ENCODE results near the gene PKN2. TPM values are rescaled to one million over a fixed set of nuclear protein-coding genes. Genes with fewer than 3 reads are reported as not detected.
A peak's percentile ranks its signal among the peaks of the same experiment; 100 is the strongest.

Gene PKN2
- total RNA-seq, 4 donors from 2014 or later: 47.5 to 89.9 (median 55.5) TPM

GRCh38 chr1:88685259-88685620 is 1.2 kb downstream of the PKN2 start:
- H3K9me3 ChIP-seq: no peaks in the 10 kb centered on the region
- 0 to 2% methylated on average over 7 of the region's 7 CpGs for WGBS, 2 donors
- H3K36me3 ChIP-seq: no peaks in the 10 kb centered on the region
- H3K27ac ChIP-seq: peak overlapping the region; percentile 92 to 96 (median 95)
- TF ChIP-seq CTCF (IDR thresholded peaks at IDR 0.05) (no peak), POLR2A (IDR thresholded peaks at IDR 0.05) (no peak)
- DNase-seq: no peak
- H3K4me1 ChIP-seq: peaks cover 21 to 24% of the 10 kb centered on the region in 2 donors
- no peaks in the 10 kb centered on the region for H3K27me3 ChIP-seq
- intact Hi-C loops (cut with DNase I): no loop called here
- peak overlapping the region; percentile 51 to 99 (median 85) for H3K4me3 ChIP-seq (replicated peaks in 1 of 3)

GRCh38 chr1:88691540-88691939 is 7.5 kb downstream of the PKN2 start:
- Histone ChIP-seq H3K4me1 (peaks cover 0 to 8% of the 10 kb centered on the region in 2 donors), H3K9me3 (no peaks in the 10 kb centered on the region), H3K36me3 (no peaks in the 10 kb centered on the region), H3K4me3 (replicated peaks in 1 of 3) (no peak overlapping the region), H3K27me3 (no peaks in the 10 kb centered on the region), H3K27ac (no peak overlapping the region)
- 89 to 93% methylated on average over 3 of the region's 3 CpGs for whole genome bisulfite sequencing, 2 donors
- no peak for DNase-seq
- TF ChIP-seq CTCF (IDR thresholded peaks at IDR 0.05): no peak
- no peak for TF ChIP-seq POLR2A (IDR thresholded peaks at IDR 0.05)
- intact Hi-C loops (cut with DNase I): no loop called here

- no peak for TF ChIP-seq POLR2A (IDR thresholded peaks at IDR 0.05)
- TF ChIP-seq CTCF (IDR thresholded peaks at IDR 0.05): no peak
- Histone ChIP-seq H3K4me1 (peaks cover 0 to 8% of the 10 kb centered on the region in 2 donors), H3K27ac (no peak overlapping the region), H3K27me3 (no peaks in the 10 kb centered on the region), H3K4me3 (replicated peaks in 1 of 3) (no peak overlapping the region), H3K36me3 (no peaks in the 10 kb centered on the region), H3K9me3 (no peaks in the 10 kb centered on the region)
- intact Hi-C loops (cut with DNase I): no loop called here
- 84 to 88% methylated on average over 3 of the region's 3 CpGs for WGBS, 2 donors
- DNase-seq: no peak
Measured at GRCh38 chr1:88695781-88696180, 11.7 kb downstream of the PKN2 start.

- TF ChIP-seq CTCF (IDR thresholded peaks at IDR 0.05): no peak
- TF ChIP-seq POLR2A (IDR thresholded peaks at IDR 0.05): no peak
- no peak overlapping the region for H3K4me3 ChIP-seq (replicated peaks in 1 of 3)
- DNase-seq: no peak
- intact Hi-C loops (cut with DNase I): no loop called here
- H3K27me3 ChIP-seq: no peaks in the 10 kb centered on the region
- no peak overlapping the region for H3K27ac ChIP-seq
- no peaks in the 10 kb centered on the region for H3K9me3 ChIP-seq
- H3K36me3 ChIP-seq: no peaks in the 10 kb centered on the region
- peaks cover 7 to 8% of the 10 kb centered on the region in 2 donors for H3K4me1 ChIP-seq
Measured at GRCh38 chr1:88697503-88697902, 13.4 kb downstream of the PKN2 start.

- H3K27ac ChIP-seq: no peak overlapping the region
- H3K4me3 ChIP-seq (replicated peaks in 1 of 3): no peak overlapping the region
- H3K27me3 ChIP-seq: no peaks in the 10 kb centered on the region
- WGBS, 2 donors: 75 to 76% methylated on average over 2 of the region's 2 CpGs
- H3K4me1 ChIP-seq: peaks cover 8 to 9% of the 10 kb centered on the region in 2 donors
- no peak for DNase-seq
- TF ChIP-seq POLR2A (IDR thresholded peaks at IDR 0.05) (no peak), CTCF (IDR thresholded peaks at IDR 0.05) (no peak)
- intact Hi-C loops (cut with DNase I): no loop called here
- no peaks in the 10 kb centered on the region for H3K9me3 ChIP-seq
- no peaks in the 10 kb centered on the region for H3K36me3 ChIP-seq
Measured at GRCh38 chr1:88698140-88698539, 14.1 kb downstream of the PKN2 start.

Measured in thyroid gland (tissue), 4 donors.